GM10248 (cell line): ENCODE data around the gene HAS3.

Experiments
- CTCF ChIA-PET: fragments of 300-600 bp; sonication (Branson Sonifier 250); formaldehyde crosslinking; extraction: SDS; loops from one replicate; lab custom pipeline; 2021; ENCODE audit warnings: antibody characterized with exemption; lab: Yijun Ruan, JAX
- POLR2A ChIA-PET: fragments of 350-650 bp; sonication (Branson Sonifier 250); formaldehyde crosslinking; extraction: SDS; loops from one replicate; lab custom pipeline; 2020; ENCODE audit warnings: antibody characterized with exemption; lab: Yijun Ruan, JAX
- DNase-seq: peaks from one replicate; pipeline ENCODE4 v3.0.0; 2012; ENCODE audit errors: extremely low spot score
- CTCF ChIP-seq: IDR thresholded peaks from 2 replicates; pipeline ENCODE4 v1.5.1; 2012; ENCODE audit warnings: mild to moderate bottlenecking, low read depth; ENCODE audit errors: extremely low read depth, missing control alignments, control extremely low read depth

Gene HAS3

GRCh38 chr16:69078073-69078472 is 27.4 kb upstream of the HAS3 start:
- ChIA-PET CTCF (no interaction called here), POLR2A (no interaction called here)
- DNase-seq: no peak

GRCh38 chr16:69079697-69080096 is 25.8 kb upstream of the HAS3 start:
- no peak for TF ChIP-seq CTCF
- POLR2A ChIA-PET: no interaction called here
- CTCF ChIA-PET: interaction anchor here (1.2 kb wide), 1 partner anchor 15 kb away, joined by 3 read pairs; no protein-coding TSS in a partner anchor
- no peak for DNase-seq

More at GRCh38 chr16:69078073-69078472, 27.4 kb upstream of the HAS3 start:
- no peak for TF ChIP-seq CTCF

GRCh38 chr16:69083306-69083941 is 22.0 kb upstream of the HAS3 start:
- ChIA-PET POLR2A (no interaction called here), CTCF (interaction anchor here (1.6 to 2.0 kb wide), 2 partner anchors 11 to 41 kb away, joined by 4 to 6 read pairs; no protein-coding TSS in a partner anchor)
- TF ChIP-seq CTCF: peak; percentile 4
- no peak for DNase-seq

GRCh38 chr16:69084289-69084688 is 21.2 kb upstream of the HAS3 start:
- ChIA-PET POLR2A (no interaction called here), CTCF (interaction anchor here (1.6 to 2.0 kb wide), 2 partner anchors 10 to 12 kb away, joined by 6 to 7 read pairs; no protein-coding TSS in a partner anchor)
- DNase-seq: no peak
- no peak for TF ChIP-seq CTCF

- no peak for DNase-seq
- TF ChIP-seq CTCF: no peak
- POLR2A ChIA-PET: no interaction called here
- CTCF ChIA-PET: interaction anchor here (1.6 to 2.0 kb wide), 2 partner anchors 9 to 13 kb away, joined by 6 to 7 read pairs; no protein-coding TSS in a partner anchor
Measured at GRCh38 chr16:69085032-69085695, 20.3 kb upstream of the HAS3 start.

- ChIA-PET CTCF (no interaction called here), POLR2A (no interaction called here)
- no peak for DNase-seq
- no peak for TF ChIP-seq CTCF
Measured at GRCh38 chr16:69087161-69087581, 18.3 kb upstream of the HAS3 start.
